ENCODE measurements around the gene AKAP11. TPM values are rescaled to one million over a fixed set of nuclear protein-coding genes. Genes with fewer than 3 reads are reported as not detected.

AKAP11 gene
- total RNA-seq, 1 donor = 55.9 TPM

DNA sequence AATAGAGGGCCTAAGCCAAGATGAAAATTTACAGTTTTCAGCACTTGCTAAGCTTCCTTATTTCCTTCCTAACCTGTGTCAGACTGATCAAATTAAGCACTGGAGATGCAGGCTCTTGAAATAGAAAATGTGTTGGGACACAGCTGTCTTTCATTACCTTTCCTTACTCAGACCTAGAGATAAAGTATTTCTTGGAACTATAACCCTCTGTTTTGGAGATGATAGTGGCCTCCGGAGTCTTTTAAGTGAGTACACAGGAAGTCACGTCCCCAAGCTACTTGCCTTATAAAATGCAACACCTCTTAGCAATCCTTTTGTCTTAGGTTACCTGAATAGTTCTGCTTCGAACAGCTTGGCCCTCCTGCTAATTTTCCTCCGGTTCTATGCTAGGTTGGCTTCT lies 12.4 kb upstream of the AKAP11 start:
- H3K4me3 ChIP-seq (ENCODE audit: low read depth, low read length) = no peak overlapping the region
- TF ChIP-seq, protein P1, sequence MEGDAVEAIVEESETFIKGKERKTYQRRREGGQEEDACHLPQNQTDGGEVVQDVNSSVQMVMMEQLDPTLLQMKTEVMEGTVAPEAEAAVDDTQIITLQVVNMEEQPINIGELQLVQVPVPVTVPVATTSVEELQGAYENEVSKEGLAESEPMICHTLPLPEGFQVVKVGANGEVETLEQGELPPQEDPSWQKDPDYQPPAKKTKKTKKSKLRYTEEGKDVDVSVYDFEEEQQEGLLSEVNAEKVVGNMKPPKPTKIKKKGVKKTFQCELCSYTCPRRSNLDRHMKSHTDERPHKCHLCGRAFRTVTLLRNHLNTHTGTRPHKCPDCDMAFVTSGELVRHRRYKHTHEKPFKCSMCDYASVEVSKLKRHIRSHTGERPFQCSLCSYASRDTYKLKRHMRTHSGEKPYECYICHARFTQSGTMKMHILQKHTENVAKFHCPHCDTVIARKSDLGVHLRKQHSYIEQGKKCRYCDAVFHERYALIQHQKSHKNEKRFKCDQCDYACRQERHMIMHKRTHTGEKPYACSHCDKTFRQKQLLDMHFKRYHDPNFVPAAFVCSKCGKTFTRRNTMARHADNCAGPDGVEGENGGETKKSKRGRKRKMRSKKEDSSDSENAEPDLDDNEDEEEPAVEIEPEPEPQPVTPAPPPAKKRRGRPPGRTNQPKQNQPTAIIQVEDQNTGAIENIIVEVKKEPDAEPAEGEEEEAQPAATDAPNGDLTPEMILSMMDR (IDR thresholded peaks at IDR 0.05; ENCODE audit: insufficient read depth, low read length) = no peak
- DNase-seq (ENCODE audit: low read depth) = no peak

DNA sequence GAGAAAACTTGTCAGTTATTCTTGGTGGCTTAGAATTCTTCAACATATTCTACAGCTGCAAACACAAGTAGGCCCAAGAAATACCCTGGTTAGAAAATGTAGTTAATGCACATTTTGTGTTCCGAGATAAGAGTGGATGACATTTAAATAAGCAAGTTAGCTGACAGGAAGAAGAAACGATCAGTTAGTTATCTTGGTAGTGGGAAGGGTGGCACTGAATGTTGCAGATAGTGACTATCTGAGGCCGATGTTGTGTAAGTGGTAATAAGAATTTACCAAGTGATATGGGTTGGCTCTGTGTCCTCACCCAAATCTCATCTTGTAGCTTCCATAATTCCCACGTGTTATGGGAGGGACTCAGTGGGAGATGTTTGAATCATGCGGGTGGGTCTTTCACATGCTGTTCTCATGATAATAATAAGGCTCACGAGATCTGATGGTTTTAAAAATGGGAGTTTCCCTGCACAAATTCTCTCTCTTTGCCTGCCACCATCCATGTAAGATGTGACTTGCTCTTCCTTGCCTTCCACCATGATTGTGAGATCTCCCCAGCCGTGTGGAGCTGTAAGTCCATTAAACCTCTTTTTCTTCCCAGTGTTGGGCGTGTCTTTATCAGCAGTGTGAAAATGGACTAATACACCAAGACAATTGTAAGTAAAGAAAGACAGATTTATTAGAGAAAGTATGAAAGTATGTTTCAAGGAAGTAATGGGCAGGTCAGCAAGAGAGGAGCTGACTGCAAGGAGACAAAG lies 10.9 kb upstream of the AKAP11 start:
- DNase-seq (ENCODE audit: low read depth) = no peak
- H3K4me3 ChIP-seq (ENCODE audit: low read depth, low read length) = no peak overlapping the region
- TF ChIP-seq, protein P1 (IDR thresholded peaks at IDR 0.05; ENCODE audit: insufficient read depth, low read length) = no peak

DNA sequence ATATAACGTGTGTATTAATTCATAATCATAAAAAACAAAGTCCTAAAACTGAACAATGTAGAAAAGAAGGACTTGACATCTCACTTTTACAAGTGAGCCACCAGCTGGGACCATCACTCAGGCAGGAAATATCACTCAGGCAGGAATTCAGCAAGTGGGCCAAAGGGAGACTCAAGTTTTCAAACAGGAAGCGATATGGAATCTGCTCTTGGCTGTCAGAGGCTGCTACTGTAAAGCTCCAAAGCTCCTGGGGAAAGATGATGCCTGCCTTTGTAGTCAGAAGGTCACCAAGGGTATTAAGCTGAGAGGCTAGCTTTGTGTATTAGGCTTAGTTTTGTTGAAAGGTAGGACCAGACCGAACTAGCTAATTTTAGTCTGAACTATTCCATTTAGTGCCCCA lies 5.5 kb upstream of the AKAP11 start:
- H3K4me3 ChIP-seq (ENCODE audit: low read depth, low read length) = no peak overlapping the region
- peak; percentile 63 for DNase-seq (ENCODE audit: low read depth)
- TF ChIP-seq, protein P1 (IDR thresholded peaks at IDR 0.05; ENCODE audit: insufficient read depth, low read length) = no peak

DNA sequence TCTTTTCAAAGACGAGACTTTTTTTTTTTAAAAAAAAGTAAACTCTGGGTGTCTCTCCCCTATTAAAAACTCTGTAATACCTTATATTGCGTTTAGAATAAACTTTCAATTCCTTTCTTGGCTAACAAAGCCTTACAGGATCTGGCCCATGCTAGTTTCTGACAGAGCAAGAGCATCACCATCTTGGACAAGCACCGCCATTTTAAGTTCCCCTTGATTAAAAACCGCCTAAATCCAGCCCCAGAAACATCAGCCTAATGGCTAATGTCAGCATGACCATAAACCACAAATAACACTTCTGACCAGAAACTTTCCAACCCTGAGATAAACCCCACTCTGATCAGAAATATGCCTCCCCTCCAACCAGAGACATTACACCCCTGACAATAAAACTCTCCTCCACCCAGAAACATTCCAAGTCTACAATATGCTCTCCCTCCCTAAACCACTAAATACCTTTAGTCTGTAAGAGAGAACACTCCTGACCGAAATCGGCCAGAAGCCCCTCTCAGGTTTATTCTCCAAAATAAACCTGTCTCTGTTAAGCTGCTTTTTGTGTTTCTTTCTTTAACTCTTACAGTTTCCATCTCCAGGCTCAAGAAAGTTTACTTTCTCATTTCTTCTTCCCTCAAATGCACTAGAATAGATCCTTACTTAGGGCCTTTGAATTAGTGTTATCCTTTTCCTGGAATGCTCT lies 1.6 kb upstream of the AKAP11 start:
- TF ChIP-seq, protein P1 (IDR thresholded peaks at IDR 0.05; ENCODE audit: insufficient read depth, low read length) = no peak
- DNase-seq (ENCODE audit: low read depth) = no peak
- H3K4me3 ChIP-seq (ENCODE audit: low read depth, low read length) = no peak overlapping the region

DNA sequence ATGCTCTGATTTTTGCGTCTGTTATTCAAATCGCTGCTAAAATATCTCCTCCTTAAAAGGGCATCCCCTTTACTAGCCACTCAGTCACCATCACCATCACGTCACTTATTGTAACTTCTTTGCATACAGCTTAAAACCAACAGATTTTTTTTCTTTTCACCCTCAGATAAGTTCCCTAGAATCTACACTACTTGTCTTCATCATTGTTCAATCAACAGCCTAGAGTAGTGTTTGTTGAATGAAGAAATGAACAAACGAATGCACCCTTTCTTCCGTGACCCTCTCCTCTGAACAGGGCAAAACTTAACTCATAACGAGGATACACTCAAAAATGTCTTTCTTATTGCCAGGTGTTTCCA lies 1.1 kb upstream of the AKAP11 start:
- peak overlapping the region; percentile 78 for H3K4me3 ChIP-seq (ENCODE audit: low read depth, low read length)
- no peak for DNase-seq (ENCODE audit: low read depth)
- TF ChIP-seq, protein P1 (IDR thresholded peaks at IDR 0.05; ENCODE audit: insufficient read depth, low read length) = no peak

DNA sequence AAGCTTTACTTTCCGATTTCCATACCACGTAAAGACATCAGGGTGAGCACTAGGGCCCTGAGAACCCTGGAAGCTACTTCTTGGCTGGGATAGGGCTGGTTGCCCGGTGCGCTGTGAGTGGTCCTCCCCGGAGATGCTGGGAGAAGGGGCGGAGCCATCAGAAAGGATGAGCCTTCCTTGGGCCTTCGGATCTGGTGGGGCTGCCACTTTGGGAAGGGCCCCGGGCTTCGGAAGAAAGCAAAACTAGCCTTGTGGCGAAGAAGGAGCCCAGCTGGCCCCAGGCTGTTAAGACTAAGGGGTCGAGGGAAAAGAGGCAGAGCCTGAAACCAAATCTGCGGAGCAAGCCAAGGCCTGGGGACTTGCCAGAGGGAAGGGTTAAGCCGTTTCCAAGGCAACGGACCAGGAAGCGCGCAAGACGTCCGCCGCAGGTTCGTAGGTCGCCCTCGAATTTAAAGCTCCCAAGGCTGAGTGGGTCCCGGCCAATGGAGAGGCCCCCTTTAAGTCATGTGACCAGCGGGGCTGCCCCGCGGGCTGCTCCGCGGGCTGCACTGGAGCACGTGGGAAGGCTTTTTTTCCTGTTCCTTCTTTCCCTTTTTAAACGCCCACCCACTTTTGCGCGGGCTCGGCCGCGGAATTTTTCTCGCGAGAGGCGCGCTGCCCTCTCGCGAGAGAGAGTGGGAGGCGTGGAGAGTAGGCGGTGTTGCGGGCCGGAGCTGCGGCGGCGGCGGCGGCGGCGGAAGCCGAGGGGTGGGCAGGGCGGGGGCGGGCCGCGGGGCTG lies 426 bp upstream of the AKAP11 start:
- DNase-seq (ENCODE audit: low read depth) = peak; percentile 99
- TF ChIP-seq, protein P1 (IDR thresholded peaks at IDR 0.05; ENCODE audit: insufficient read depth, low read length) = no peak

More for the DNA sequence above, 426 bp upstream of the AKAP11 start:
- peak overlapping the region; percentile 84 for H3K4me3 ChIP-seq (ENCODE audit: low read depth, low read length)

Measured in fibroblast of the aortic adventitia (primary cell).